Ishikawa (cell line): Measurements from ENCODE around the gene SERP2.

Experiments
- CEBPB ChIP-seq: IDR thresholded peaks from 2 replicates; pipeline ENCODE4 v1.6.1; 2012
- CREB1 ChIP-seq: IDR thresholded peaks from 2 replicates; pipeline ENCODE4 v1.6.1; 2012; ENCODE audit warnings: low read depth
- EP300 ChIP-seq: IDR thresholded peaks from 2 replicates; pipeline ENCODE4 v1.6.1; 2012; ENCODE audit warnings: borderline replicate concordance
- NFIC ChIP-seq: IDR thresholded peaks from 2 replicates; pipeline ENCODE4 v1.6.1; 2012
- RAD21 ChIP-seq: IDR thresholded peaks from 2 replicates; pipeline ENCODE4 v1.6.1; 2012; ENCODE audit warnings: low read depth
- REST ChIP-seq: IDR thresholded peaks from 2 replicates; pipeline ENCODE4 v1.6.1; 2012; ENCODE audit warnings: low read depth, mild to moderate bottlenecking
- TAF1 ChIP-seq: IDR thresholded peaks from 2 replicates; pipeline ENCODE4 v1.6.1; 2012; ENCODE audit warnings: low read depth, mild to moderate bottlenecking
- TCF12 ChIP-seq: IDR thresholded peaks from 2 replicates; pipeline ENCODE4 v1.6.1; 2012; ENCODE audit warnings: low read depth
- TEAD4 ChIP-seq: IDR thresholded peaks from 2 replicates; pipeline ENCODE4 v1.6.1; 2012
- USF1 ChIP-seq: IDR thresholded peaks from 2 replicates; pipeline ENCODE4 v1.6.1; 2012
- YY1 ChIP-seq: IDR thresholded peaks from 2 replicates; pipeline ENCODE4 v1.6.1; 2012; ENCODE audit warnings: low read depth
- ZBTB7A ChIP-seq: IDR thresholded peaks from 2 replicates; pipeline ENCODE4 v1.6.1; 2012; ENCODE audit warnings: low read depth

- TF ChIP-seq TEAD4 (no peak), EP300 (no peak), YY1 (no peak), RAD21 (no peak), ZBTB7A (no peak), NFIC (no peak), CREB1 (no peak), USF1 (no peak), TAF1 (no peak), REST (no peak), TCF12 (no peak), CEBPB (no peak)
Observed at GRCh38 chr13:44417446-44417845, 43.8 kb downstream of the SERP2 start.
